GM21528 (cell line): ENCODE results near the gene PPIL6.
A peak's percentile ranks its signal among the peaks of the same experiment; 100 is the strongest.

Source experiments
- ATAC-seq: cut with Tn5 transposase; IDR thresholded peaks from one replicate; pipeline ENCODE4 v1.9.1; 2021; ENCODE audit warnings: mild to moderate bottlenecking, moderate library complexity; ENCODE audit not compliant: unreplicated experiment, low FRiP score

The PPIL6 gene

GRCh38 chr6:109406196-109406595 is 34.2 kb downstream of the PPIL6 start:
- no peak for ATAC-seq

DNA sequence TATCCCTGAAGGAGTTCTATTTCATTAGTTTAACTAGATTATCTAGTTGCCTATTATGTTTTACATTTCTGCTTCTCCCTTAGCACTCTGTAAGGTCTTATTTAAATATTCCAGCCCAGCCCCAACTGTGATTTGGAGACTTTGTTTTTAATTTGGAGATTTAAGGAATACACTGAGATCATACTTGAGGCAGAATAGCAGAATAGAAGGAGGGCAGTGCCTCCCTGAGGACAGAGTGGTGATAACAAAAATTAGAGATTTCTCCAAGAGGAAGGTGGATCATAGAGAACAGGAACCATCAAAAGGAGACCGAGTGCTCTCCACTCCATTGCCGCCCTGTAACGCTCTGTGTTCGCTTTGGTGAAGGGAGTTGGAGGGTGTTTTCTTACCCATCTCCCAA is 43.4 kb downstream of the PPIL6 start:
- ATAC-seq, result no peak

GRCh38 chr6:109396046-109396718 is 44.2 kb downstream of the PPIL6 start:
- no peak for ATAC-seq

DNA sequence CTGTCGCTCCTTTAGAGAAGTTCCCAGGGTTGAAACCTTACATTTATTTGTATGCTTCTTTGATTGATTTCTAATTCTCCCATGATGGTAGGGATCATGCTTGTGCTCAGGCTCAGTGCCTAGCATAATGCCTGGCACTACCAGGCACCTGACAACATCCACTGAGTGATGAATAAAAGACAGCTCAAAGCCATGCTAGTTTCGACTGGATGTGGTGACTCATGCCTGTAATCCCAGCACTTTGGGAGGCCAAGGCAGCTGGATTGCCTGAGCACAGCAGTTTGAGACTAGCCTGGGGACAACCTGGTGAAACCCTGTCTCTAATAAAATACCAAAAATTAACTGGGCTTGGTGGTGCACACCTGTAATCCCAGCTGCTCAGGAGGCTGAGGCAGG is 46.5 kb downstream of the PPIL6 start:
- no peak for ATAC-seq

GRCh38 chr6:109393157-109393885 is 47.1 kb downstream of the PPIL6 start:
- ATAC-seq, result no peak

DNA sequence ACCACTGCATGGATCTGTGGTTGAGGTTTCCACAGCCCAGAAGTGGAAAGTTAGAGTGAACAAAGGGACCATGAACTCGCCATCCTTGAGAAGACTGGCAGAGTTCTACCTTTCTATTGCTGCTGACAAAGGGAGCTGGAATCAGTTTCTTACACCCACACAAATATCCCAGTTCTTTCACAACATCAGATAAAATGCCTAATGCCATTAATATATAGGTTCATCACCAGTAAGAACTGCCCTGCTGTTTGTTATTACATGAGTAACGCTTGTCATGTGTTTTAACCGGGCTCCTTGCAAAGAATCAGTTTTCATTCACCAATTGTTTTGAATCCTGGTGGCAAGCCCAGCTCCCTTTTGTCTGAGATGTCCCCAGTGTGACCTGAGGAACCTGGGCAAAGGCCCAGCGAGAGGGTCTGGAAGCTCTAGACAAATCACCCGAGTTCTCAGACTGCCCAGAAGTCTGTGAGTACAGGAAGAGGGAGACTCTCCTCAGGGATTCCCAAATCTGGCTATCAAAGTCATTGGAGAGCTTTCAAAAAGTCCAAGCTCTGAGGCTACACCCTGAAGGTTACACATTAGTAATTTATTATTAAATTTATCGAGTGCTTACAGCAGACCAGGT is 50.7 kb downstream of the PPIL6 start:
- ATAC-seq, result no peak

GRCh38 chr6:109388265-109388664 is 52.2 kb downstream of the PPIL6 start:
- ATAC-seq, result no peak

DNA sequence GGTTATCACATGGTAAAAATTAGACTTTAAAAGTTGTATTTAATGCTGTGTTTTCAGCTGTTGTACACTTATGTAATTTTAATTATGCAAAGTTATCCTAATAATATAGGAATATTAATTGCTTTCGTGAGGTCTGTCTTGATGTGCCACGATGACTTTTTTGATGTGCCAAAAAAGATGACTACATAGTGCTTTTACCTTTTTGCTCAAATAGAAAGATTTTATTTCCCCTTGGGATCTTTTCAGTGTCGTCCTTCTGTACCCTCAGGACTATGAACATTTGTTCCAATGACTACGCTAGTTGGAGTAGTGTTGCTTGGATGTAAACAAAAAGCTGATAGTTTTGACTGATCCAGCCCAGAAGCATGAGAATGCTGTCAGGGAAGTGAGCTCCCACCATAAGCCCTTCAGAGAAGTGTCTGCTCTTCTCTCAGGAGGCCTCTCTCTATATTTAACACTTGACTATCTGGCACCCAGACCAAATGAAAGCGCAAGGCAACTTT is 56.9 kb downstream of the PPIL6 start:
- no peak for ATAC-seq

DNA sequence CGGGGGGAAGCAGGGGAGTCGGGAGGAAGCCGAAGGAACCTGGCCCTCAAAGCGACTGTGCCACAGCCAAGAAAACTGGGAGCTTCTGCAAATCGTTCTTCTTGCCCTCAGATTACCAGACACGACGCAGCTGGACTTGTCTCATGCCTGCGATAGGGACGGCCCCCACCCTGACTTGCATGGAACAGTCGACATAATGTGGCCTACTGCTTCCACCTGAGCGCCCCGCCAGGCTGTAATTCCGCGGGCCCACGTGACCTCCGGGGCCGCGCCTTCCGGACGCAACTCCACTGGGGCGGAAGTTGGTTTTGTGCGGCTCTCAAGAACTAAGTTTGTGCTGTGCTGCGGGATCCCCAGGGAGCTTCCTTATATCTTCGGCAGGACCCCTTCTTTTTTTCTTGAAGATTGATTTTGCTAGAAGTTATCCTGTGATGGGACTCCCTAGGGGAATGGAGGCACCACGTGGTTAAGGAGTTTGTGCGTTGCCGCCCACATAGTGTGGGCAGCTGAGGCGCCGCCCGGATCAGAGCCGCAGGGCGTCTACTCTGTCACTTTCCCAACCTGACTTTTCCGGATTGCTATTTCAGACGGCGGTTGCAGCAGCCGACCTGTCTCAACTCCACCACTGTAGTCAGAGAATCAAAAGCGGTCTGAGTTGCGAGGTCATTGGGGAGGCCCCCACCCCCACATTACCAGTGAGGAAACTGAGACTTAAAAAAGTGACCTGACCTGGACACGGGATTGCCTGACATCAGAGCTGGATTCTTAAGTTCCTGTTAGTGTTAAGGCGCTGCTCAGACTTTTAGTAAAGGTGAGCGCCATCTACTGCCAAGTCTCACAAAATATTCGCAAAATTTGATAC is 57.6 kb downstream of the PPIL6 start:
- peak; percentile 74 for ATAC-seq

- peak; percentile 52 for ATAC-seq
Observed at GRCh38 chr6:109381747-109382575, 58.5 kb downstream of the PPIL6 start, which contains the start of gene CD164. Gene CD164 (minus strand): TSS chr6:109382467. CDS start chr6:109382378, 89 bp downstream.

DNA sequence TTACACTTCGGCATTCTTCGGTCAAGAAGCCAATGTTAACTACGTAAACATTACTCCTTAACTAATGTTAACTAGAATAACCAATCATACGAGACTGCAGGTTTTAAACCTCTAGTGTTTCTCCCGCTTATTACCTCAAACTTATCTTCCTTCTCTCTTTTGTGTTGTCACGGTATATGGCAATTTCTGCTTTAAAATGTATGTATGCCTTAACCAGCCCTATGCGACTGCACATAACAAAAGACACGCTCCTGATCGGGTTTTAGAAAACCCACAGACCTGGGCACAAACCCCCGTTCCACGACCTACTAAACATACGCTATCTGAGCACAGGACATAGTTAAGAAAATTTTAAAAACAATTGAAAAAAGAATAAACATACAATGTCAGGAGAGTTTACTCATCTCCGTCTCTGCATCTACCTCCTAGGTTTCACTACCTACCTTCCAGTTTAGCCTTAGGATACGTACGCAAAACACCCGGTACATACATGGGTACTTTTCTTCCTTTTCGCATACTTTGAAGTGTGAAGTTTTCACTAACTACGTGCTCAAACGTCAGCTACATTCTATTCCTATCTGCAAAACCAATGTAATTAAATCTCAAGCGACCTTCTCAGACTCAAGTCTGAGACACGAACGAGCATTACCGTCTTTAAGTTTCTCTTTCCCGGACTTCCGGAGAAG is 59.2 kb downstream of the PPIL6 start:
- ATAC-seq, result no peak

- ATAC-seq, result no peak
Observed at GRCh38 chr6:109379711-109380110, 60.7 kb downstream of the PPIL6 start.

DNA sequence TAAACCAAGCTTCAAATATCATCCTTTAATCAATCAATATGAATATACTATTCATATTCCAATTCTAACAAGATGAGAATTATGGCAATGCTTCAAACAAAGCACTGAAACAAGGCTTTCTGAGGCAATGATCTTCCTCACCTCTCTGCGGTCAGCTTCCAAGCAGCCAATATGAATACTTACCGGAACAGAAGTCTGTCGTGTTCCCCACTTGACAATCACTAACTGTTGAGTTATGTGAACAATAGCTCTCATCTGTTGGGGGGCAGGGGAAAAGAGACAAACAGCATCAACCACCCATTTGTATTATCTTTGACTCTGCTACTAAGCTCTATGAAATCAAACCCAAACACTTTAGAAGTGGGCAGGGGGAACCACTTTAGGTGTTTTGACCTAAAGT is 62.7 kb downstream of the PPIL6 start:
- ATAC-seq, result no peak

DNA sequence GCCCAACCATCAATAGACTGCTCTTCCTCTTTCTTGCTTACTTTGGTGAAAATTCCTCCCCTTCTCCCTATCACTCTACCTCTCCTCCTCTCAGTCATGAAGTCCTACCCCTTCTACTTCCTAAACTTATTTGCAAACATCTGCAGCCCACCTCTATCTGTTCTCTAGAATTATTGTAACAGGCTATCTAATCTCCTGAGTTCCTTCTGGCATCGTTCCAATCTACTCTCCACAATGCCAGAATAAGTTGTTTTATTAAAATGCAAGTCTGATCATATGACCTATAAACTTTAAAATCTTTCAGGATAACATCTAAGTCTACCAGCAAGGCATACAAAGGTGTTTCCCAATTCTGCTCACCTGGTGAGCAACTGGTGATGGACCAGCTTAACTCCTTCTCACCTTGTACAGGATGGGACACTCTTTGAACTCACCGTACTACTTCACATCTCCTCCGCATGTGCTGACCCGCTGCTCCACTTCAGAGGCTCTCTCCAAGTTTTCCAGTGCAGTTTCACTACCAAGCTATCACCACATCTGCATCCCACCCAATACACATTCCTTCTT is 66.0 kb downstream of the PPIL6 start:
- ATAC-seq, result no peak

- peak; percentile 94 for ATAC-seq
Observed at GRCh38 chr6:109373762-109374161, 66.7 kb downstream of the PPIL6 start.

- ATAC-seq, result peak; percentile 11
Observed at GRCh38 chr6:109373331-109373730, 67.1 kb downstream of the PPIL6 start.

GRCh38 chr6:109372130-109372529 is 68.3 kb downstream of the PPIL6 start:
- no peak for ATAC-seq

GRCh38 chr6:109370792-109371191 is 69.6 kb downstream of the PPIL6 start:
- no peak for ATAC-seq

DNA sequence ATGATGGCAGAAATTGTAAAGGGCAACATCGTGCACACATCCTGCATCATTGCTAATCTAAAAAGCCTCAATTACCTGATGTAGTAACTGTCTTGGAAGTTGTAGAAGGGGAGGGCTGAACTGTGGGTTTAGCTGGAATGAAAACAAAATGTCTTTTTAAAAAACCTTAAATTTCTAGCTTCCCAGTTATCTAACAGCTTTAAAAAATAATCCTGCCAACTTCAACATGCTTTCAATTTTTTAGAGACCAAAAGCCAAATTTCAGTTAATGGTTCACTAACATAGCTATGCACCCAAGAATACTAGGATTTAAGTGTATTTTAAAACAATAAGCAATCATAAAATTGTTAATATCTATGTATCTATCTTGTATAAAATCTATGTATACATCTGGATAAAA is 70.1 kb downstream of the PPIL6 start:
- no peak for ATAC-seq
